HepG2 (cell line): ENCODE results near the gene CCL27. TPM values are rescaled to one million over a fixed set of nuclear protein-coding genes. Genes with fewer than 3 reads are reported as not detected.

Experiments
- DNMT3B ChIP-seq: conservative IDR thresholded peaks from 2 replicates; pipeline ENCODE4 v1.6.1; 2016; ENCODE audit warnings: missing biosample characterization, control low read depth
- FOXC1 ChIP-seq: sonication (generic); formaldehyde crosslinking; IDR thresholded peaks from 2 replicates; pipeline ENCODE4 v1.8.0; 2022; ENCODE audit warnings: mild to moderate bottlenecking, missing genetic modification reagents, borderline replicate concordance
- TP53 ChIP-seq: sonication (generic); formaldehyde crosslinking; conservative IDR thresholded peaks from 2 replicates; pipeline ENCODE4 v1.4.0; 2020; ENCODE audit warnings: missing genetic modification reagents
- ZNF749 ChIP-seq: sonication (generic); formaldehyde crosslinking; IDR thresholded peaks from 2 replicates; pipeline ENCODE4 v1.8.0; 2022; ENCODE audit warnings: mild to moderate bottlenecking, missing genetic modification reagents, moderate library complexity, borderline replicate concordance
- ZNF841 ChIP-seq: sonication (generic); formaldehyde crosslinking; IDR thresholded peaks from 2 replicates; pipeline ENCODE4 v1.8.1; 2023; ENCODE audit warnings: missing genetic modification reagents, borderline replicate concordance
- polyA plus RNA-seq, 8 experiments: library from polyadenylated mRNA; depleted of rRNA in 3 of 8; stranded (reverse) in 7 of 8; unstranded in 1 of 8; fragments of >200 nt; fragmentation: Illumina TruSeq in 4 of 8; extraction: Trizol in 4 of 8; gene quantifications; 2 replicates each; pipeline versions ENCODE4 v1.2.1 to v1.2.3, GENCODE V29; 2011 to 2016; ENCODE audit warnings: low read depth in 4 of 8, missing spikeins in 1 of 8, mixed read lengths in 1 of 8; ENCODE audit not compliant: insufficient read depth in 1 of 8
- total RNA-seq, 5 experiments: library from RNA; depleted of rRNA; stranded (reverse); fragments of >200 nt; fragmentation: Illumina TruSeq; extraction: Trizol; gene quantifications; 2 replicates each; pipeline ENCODE4 v1.2.3, GENCODE V29; 2016; ENCODE audit warnings: low read depth in 1 of 5
- TF ChIP-seq, protein P1 (sequence below): sonication (generic); formaldehyde crosslinking; IDR thresholded peaks from 2 replicates; pipeline ENCODE4 v1.4.0; 2020; ENCODE audit warnings: mild to moderate bottlenecking, low read depth, missing genetic modification reagents
- TF ChIP-seq, protein P2 (sequence below): sonication (generic); formaldehyde crosslinking; IDR thresholded peaks from 2 replicates; pipeline ENCODE4 v1.4.0; 2020; ENCODE audit warnings: mild to moderate bottlenecking, missing genetic modification reagents
- TF ChIP-seq, protein P3 (sequence below): sonication (generic); formaldehyde crosslinking; IDR thresholded peaks from 2 replicates; pipeline ENCODE4 v1.8.0; 2023; ENCODE audit warnings: mild to moderate bottlenecking, missing genetic modification reagents
- TF ChIP-seq, protein P4 (sequence below): sonication (generic); formaldehyde crosslinking; IDR thresholded peaks from 2 replicates; pipeline ENCODE4 v1.5.1; 2020; ENCODE audit warnings: mild to moderate bottlenecking, missing genetic modification reagents
- TF ChIP-seq, protein P5 (sequence below): sonication (generic); formaldehyde crosslinking; IDR thresholded peaks from 2 replicates; pipeline ENCODE4 v1.4.0; 2020; ENCODE audit warnings: mild to moderate bottlenecking, low read depth, missing genetic modification reagents

The CCL27 gene
- total and polyA plus RNA-seq, 2 of the 13 experiments (the other 11 are each of a cell fraction or from before 2014, with no cell fraction given), result not detected

DNA sequence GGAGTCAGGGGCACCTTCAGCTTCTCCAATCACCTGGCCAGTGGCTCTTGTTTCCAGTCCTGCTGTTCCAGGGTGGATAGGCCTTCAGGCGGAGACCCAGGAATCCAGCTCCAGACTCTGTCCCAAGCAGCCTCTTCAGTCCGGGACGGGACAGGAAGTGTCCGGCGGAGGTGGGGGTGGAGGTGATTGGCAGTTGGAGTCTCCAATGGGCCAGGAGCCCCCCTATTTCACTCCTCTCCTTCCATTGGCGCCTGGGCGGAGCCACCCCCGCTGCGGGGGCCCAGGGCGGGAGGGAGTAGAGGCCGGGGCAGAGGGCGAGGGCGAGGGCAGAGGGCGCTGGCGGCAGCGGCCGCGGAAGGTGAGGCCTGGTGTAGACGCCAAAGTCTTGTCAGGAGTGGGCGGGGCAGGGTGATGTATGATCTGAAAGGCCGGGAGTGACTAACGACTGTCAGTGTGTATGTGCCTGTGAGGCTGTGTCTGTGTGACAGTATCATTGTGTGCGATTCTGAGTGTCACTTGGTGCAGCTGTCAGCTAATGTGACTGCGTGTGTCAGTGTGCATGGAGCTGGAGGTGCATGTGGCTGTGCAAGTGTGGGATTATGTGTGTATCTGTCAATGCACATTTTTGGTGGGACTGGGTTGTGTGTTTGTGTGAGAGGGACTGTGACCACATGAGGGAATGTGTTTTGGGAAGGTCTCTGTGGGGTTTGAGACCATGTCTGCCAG lies 10.4 kb downstream of the CCL27 start, which contains the start of gene IL11RA (continued):
- TF ChIP-seq DNMT3B (CRISPR knock-in tag), result no peak
- TF ChIP-seq, protein P1, sequence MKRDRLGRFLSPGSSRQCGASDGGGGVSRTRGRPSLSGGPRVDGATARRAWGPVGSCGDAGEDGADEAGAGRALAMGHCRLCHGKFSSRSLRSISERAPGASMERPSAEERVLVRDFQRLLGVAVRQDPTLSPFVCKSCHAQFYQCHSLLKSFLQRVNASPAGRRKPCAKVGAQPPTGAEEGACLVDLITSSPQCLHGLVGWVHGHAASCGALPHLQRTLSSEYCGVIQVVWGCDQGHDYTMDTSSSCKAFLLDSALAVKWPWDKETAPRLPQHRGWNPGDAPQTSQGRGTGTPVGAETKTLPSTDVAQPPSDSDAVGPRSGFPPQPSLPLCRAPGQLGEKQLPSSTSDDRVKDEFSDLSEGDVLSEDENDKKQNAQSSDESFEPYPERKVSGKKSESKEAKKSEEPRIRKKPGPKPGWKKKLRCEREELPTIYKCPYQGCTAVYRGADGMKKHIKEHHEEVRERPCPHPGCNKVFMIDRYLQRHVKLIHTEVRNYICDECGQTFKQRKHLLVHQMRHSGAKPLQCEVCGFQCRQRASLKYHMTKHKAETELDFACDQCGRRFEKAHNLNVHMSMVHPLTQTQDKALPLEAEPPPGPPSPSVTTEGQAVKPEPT, result no peak
- TF ChIP-seq TP53 (CRISPR knock-in tag), result no peak
- no peak for TF ChIP-seq ZNF749 (CRISPR knock-in tag)
- TF ChIP-seq, protein P2, sequence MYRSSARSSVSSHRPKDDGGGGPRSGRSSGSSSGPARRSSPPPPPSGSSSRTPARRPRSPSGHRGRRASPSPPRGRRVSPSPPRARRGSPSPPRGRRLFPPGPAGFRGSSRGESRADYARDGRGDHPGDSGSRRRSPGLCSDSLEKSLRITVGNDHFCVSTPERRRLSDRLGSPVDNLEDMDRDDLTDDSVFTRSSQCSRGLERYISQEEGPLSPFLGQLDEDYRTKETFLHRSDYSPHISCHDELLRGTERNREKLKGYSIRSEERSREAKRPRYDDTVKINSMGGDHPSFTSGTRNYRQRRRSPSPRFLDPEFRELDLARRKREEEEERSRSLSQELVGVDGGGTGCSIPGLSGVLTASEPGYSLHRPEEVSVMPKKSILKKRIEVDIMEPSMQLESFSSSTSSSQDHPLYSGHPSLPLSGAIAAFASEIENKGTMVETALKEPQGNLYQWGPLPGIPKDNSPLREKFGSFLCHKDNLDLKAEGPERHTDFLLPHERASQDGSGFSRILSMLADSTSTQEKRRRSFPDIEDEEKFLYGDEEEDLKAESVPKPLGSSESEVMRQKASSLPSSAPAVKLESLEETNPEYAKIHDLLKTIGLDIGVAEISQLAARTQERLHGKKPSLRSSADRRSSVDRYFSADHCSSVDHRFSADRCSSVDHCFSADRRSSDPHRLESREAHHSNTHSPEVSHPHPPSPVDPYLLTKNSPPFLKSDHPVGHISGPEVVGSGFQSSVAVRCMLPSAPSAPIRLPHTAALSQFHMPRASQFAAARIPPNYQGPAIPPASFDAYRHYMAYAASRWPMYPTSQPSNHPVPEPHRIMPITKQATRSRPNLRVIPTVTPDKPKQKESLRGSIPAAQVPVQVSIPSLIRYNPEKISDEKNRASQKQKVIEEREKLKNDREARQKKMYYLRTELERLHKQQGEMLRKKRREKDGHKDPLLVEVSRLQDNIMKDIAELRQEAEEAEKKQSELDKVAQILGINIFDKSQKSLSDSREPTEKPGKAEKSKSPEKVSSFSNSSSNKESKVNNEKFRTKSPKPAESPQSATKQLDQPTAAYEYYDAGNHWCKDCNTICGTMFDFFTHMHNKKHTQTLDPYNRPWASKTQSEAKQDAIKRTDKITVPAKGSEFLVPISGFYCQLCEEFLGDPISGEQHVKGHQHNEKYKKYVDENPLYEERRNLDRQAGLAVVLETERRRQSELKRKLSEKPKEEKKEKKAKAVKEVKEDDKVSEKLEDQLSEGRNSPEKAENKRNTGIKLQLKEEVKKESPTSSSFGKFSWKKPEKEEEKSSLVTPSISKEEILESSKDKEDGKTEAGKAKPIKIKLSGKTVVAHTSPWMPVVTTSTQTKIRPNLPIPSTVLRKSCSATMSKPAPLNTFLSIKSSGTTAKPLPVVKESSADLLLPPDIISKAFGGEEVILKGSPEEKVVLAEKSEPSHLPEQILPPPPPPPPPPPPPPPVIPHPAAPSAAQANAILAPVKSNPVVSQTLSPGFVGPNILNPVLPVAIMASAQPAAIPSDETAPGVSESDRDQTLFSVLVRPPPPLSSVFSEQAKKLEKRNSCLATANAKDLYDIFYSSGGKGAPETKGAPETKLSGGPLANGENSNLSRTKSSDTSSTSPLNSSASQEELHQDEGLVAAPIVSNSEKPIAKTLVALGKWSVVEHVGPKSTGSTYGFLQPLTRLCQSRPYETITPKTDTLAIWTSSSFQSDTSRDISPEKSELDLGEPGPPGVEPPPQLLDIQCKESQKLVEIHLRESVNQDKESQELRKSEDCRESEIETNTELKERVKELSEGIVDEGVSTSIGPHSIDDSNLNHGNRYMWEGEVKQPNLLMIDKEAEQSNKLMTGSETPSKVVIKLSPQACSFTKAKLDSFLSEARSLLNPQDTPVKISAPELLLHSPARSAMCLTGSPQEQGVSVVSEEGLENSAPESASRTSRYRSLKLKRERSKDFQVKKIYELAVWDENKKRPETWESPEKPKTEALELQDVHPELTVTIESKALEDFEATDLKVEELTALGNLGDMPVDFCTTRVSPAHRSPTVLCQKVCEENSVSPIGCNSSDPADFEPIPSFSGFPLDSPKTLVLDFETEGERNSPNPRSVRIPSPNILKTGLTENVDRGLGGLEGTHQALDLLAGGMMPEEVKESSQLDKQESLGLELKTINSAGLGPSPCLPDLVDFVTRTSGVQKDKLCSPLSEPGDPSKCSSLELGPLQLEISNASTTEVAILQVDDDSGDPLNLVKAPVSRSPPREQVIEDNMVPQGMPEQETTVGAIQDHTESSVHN, result no peak
- TF ChIP-seq ZNF841 (CRISPR knock-in tag), result peak; percentile 65; the same call in 1 of the 2 replicates
- no peak; the same call in 1 of the 2 replicates for TF ChIP-seq FOXC1 (CRISPR knock-in tag)
- TF ChIP-seq, protein P3, sequence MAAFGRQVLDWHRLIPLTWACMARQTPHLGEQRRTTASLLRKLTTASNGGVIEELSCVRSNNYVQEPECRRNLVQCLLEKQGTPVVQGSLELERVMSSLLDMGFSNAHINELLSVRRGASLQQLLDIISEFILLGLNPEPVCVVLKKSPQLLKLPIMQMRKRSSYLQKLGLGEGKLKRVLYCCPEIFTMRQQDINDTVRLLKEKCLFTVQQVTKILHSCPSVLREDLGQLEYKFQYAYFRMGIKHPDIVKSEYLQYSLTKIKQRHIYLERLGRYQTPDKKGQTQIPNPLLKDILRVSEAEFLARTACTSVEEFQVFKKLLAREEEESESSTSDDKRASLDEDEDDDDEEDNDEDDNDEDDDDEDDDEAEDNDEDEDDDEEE (CRISPR knock-in tag), result no peak; the same call in 1 of the 2 replicates
- TF ChIP-seq, protein P4, sequence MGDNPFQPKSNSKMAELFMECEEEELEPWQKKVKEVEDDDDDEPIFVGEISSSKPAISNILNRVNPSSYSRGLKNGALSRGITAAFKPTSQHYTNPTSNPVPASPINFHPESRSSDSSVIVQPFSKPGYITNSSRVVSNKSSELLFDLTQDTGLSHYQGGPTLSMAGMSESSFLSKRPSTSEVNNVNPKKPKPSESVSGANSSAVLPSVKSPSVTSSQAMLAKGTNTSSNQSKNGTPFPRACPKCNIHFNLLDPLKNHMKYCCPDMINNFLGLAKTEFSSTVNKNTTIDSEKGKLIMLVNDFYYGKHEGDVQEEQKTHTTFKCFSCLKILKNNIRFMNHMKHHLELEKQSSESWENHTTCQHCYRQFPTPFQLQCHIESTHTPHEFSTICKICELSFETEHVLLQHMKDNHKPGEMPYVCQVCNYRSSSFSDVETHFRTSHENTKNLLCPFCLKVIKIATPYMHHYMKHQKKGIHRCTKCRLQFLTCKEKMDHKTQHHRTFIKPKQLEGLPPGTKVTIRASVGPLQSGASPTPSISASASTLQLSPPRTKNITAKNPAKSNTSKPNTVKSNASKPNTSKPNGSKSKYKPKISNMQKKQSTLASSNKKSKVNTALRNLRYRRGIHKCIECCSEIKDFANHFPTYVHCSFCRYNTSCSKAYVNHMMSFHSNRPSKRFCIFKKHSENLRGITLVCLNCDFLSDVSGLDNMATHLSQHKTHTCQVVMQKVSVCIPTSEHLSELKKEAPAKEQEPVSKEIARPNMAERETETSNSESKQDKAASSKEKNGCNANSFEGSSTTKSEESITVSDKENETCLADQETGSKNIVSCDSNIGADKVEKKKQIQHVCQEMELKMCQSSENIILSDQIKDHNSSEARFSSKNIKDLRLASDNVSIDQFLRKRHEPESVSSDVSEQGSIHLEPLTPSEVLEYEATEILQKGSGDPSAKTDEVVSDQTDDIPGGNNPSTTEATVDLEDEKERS (CRISPR knock-in tag), result no peak
- TF ChIP-seq, protein P5, sequence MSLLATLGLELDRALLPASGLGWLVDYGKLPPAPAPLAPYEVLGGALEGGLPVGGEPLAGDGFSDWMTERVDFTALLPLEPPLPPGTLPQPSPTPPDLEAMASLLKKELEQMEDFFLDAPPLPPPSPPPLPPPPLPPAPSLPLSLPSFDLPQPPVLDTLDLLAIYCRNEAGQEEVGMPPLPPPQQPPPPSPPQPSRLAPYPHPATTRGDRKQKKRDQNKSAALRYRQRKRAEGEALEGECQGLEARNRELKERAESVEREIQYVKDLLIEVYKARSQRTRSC (CRISPR knock-in tag), result no peak
